ENCODE measurements around the gene HBS1L.

DNA sequence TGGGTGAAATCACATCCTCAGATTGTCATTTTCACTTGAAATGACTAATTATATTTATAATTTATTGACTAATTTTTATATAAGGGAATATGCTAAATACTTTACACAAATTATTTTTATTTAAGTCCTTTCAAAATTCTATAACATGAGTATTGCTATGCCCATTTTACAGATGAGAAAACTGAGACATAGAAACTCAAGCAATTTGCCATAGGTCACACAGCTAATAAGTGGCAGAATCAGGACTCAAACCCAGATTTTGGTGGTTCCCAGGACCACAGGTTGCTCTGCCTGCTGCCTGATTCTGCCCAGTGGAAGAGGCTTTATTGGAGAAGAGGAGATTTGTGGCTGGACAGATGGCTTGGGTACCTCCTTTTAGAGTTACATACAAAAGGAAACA, 109.6 kb downstream of the HBS1L start:
- TF ChIP-seq GATA2 (IDR thresholded peaks at IDR 0.05; ENCODE audit: low read depth, low read length) (no peak), GATA3 (IDR thresholded peaks at IDR 0.05; ENCODE audit: low read depth, low read length) (no peak)
